NT2/D1 (cell line): Measurements from ENCODE around the gene CLSTN2.

Experiments used
- YY1 ChIP-seq: IDR thresholded peaks from 2 replicates; pipeline ENCODE4 v1.6.1; 2011; ENCODE audit not compliant: insufficient read length, insufficient read depth
- ZNF274 ChIP-seq: IDR thresholded peaks from 2 replicates; pipeline ENCODE4 v1.6.1; 2011; ENCODE audit warnings: mild to moderate bottlenecking, low read depth, low read length

DNA sequence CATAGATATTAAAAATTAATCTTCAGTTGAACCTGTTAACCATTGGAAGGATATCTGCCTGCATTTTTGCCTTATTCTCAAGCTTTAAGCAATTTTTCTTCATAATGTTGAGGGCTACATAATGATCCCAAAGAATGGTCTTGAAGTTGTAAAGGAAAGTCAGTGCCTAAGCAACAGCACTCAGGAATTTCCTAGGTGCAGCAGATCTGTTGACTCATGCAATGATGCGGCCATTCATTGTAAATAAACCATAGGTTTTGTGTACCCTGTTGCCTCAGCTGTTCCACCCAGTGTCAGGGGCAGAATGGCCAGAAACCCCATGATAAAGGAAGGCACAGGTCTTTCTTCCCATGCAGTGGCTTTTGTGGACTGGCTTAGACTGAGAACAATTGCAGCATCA lies 664.5 kb downstream of the CLSTN2 start:
- TF ChIP-seq YY1 (no peak), ZNF274 (no peak)
